ENCODE data around the gene STRN3.

Gene STRN3

GRCh38 chr14:30873308-30874119 lies 152.7 kb downstream of the STRN3 start:
- no peak for DNase-seq (ENCODE audit: low read depth in 2 of 2)

- DNase-seq (ENCODE audit: low read depth in 2 of 2) = no peak
These were observed 153.6 kb downstream of the STRN3 start for GRCh38 chr14:30872602-30873001.

- no peak for DNase-seq (ENCODE audit: low read depth in 2 of 2)
These were observed 156.5 kb downstream of the STRN3 start for GRCh38 chr14:30869551-30870155.

- DNase-seq (ENCODE audit: low read depth in 2 of 2) = no peak
These were observed 157.4 kb downstream of the STRN3 start for GRCh38 chr14:30868736-30869135.

- no peak for DNase-seq (ENCODE audit: low read depth in 2 of 2)
These were observed 161.2 kb downstream of the STRN3 start for GRCh38 chr14:30864934-30865333.

GRCh38 chr14:30861200-30861599 lies 165.0 kb downstream of the STRN3 start:
- no peak for DNase-seq (ENCODE audit: low read depth in 2 of 2)

GRCh38 chr14:30855345-30856037 lies 170.7 kb downstream of the STRN3 start:
- DNase-seq (ENCODE audit: low read depth in 2 of 2) = no peak

- DNase-seq (ENCODE audit: low read depth in 2 of 2) = no peak
These were observed 171.7 kb downstream of the STRN3 start for GRCh38 chr14:30854492-30854891.

GRCh38 chr14:30853946-30854345 lies 172.2 kb downstream of the STRN3 start:
- DNase-seq (ENCODE audit: low read depth in 2 of 2) = no peak

GRCh38 chr14:30849983-30850382 lies 176.2 kb downstream of the STRN3 start:
- no peak for DNase-seq (ENCODE audit: low read depth in 2 of 2)

- DNase-seq (ENCODE audit: low read depth in 2 of 2) = no peak
These were observed 176.8 kb downstream of the STRN3 start for GRCh38 chr14:30849354-30849753.

- DNase-seq (ENCODE audit: low read depth in 2 of 2) = no peak
These were observed 177.5 kb downstream of the STRN3 start for GRCh38 chr14:30848449-30849240.

Data from stimulated activated CD8-positive, alpha-beta memory T cell treated with anti-CD3 and anti-CD28 coated beads, Interleukin-2, amount 100 ng/mL, for 1 hour (primary cell).